ENCODE measurements around the gene ACYP1.

Gene ACYP1

DNA sequence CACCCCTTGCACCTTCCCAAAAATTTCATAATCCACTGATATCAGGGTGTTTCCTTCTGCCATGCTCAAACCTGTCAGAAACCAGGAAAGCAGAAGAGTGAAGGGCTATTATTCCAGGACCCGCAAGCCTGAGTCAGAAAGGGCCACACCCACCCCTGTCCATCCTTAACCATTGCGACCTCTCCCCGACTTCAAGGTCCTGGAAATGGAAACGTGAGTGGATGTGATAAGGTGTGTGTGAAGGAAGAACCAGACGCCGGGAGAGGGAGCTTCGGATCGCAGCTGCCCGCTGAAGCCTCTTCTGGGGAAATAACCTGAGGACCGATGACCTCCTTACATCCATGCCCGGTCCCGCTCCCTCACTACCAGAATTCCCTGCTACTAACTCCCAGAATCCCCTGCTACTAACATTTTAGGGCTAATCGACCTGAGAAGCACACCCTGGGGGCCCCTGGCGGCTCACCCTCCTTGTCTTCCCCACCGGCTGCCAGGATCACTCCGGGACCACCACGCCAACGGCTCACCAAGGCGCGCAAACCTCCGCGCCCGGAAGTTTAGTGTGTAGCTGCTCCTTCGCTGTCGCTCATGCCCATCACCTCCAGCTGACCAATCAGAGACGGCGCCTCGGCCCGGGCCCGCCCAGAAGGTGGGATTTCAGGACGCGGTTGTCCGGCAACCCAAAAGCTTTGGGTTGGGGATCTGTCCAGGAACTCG, at the start of gene ACYP1:
Gene ACYP1 (minus strand): TSS at position 534 of the 714 bp plus-strand sequence. CDS start 471 bp downstream, at position 63.
- in situ Hi-C loops (cut with MboI; ENCODE audit: low pct_unique_long_range_greater_than_20kb, low sequenced_read_pairs, unreplicated experiment), result no loop called here
- DNase-seq (ENCODE audit: low spot score), result peak; percentile 90
- TF ChIP-seq, protein P1, sequence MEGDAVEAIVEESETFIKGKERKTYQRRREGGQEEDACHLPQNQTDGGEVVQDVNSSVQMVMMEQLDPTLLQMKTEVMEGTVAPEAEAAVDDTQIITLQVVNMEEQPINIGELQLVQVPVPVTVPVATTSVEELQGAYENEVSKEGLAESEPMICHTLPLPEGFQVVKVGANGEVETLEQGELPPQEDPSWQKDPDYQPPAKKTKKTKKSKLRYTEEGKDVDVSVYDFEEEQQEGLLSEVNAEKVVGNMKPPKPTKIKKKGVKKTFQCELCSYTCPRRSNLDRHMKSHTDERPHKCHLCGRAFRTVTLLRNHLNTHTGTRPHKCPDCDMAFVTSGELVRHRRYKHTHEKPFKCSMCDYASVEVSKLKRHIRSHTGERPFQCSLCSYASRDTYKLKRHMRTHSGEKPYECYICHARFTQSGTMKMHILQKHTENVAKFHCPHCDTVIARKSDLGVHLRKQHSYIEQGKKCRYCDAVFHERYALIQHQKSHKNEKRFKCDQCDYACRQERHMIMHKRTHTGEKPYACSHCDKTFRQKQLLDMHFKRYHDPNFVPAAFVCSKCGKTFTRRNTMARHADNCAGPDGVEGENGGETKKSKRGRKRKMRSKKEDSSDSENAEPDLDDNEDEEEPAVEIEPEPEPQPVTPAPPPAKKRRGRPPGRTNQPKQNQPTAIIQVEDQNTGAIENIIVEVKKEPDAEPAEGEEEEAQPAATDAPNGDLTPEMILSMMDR (IDR thresholded peaks at IDR 0.05; ENCODE audit: extremely low read depth, insufficient read depth, missing control alignments), result no peak

DNA sequence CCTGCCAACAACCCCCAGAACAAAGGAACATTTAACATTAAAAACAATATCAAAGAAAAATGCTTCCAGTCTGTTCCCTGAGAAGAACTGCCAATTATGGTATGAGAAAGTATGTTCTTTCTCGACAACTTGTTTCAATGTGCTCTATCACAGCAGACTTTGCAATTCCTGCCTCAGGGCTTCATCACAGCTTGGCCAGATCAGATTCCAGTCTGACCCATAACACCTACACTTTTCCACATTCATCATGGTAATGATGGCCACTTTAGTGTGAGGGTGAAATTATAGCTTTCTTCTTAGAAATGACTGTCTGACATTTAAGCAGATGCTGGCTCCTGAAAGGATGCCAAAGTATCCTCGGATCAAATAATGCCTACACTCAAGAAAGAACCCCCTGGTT, 46.1 kb upstream of the ACYP1 start:
- TF ChIP-seq, protein P1 (IDR thresholded peaks at IDR 0.05; ENCODE audit: extremely low read depth, insufficient read depth, missing control alignments), result no peak
- in situ Hi-C loops (cut with MboI; ENCODE audit: low pct_unique_long_range_greater_than_20kb, low sequenced_read_pairs, unreplicated experiment), result no loop called here
- no peak for DNase-seq (ENCODE audit: low spot score)

DNA sequence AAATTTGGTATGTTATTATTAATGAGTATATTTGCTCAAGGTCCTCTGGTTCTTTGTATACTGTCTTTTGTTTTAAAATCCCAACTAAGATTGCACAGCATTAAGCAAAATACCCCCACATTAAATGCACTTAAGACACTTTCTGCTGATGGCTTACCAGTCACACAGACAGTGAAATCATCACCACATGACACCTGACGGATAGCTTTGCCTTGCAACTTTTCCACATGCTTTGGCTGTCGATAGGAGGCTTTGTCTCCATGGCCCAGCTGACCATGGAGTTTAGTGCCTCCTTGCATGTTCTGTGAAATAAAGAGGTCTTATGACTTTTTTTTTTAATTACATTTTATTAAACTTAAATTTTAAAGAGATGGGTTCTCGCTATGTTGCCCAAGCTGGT, 43.4 kb upstream of the ACYP1 start:
- TF ChIP-seq, protein P1 (IDR thresholded peaks at IDR 0.05; ENCODE audit: extremely low read depth, insufficient read depth, missing control alignments), result no peak
- in situ Hi-C loops (cut with MboI; ENCODE audit: low pct_unique_long_range_greater_than_20kb, low sequenced_read_pairs, unreplicated experiment), result no loop called here

DNA sequence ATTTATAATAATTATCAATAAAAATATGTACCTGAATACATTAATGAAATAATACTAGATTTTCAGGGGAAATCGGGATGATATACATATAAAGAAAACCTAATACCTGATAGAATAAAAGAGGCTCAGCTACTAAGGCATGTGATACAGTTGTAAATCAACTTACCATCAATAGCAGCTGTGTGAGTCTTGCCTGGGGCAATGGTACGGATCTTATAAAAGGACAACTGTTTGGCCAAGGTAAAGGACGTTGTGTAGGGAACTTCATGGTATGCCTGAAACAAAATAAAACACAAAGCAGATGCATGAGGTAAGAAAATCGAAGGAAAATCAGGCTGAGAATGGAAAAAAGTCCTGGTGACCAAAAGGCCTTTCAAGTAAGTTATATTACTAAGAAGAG, 37.7 kb upstream of the ACYP1 start:
- TF ChIP-seq, protein P1 (IDR thresholded peaks at IDR 0.05; ENCODE audit: extremely low read depth, insufficient read depth, missing control alignments), result no peak
- in situ Hi-C loops (cut with MboI; ENCODE audit: low pct_unique_long_range_greater_than_20kb, low sequenced_read_pairs, unreplicated experiment), result no loop called here
- no peak for DNase-seq (ENCODE audit: low spot score)

More for the DNA sequence above, 43.4 kb upstream of the ACYP1 start:
- DNase-seq (ENCODE audit: low spot score), result no peak

DNA sequence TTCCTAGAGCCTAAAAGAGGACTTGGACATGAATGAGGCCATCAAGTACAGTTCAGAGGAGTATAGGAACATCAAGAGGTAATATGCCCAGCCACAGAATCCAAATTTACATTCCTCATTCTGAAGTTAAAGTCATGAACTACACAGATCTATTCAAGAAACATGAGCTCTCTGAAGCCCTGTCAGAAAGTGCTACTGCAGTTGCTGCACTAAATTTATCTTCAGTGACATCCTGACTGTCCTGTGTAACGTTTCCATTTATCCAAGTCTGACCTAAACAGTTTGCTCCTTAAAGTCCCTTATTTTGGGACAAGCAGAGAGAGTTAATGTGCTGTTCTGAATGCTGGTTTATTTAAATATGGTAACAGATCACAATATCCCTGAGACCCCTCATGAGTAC, 34.9 kb upstream of the ACYP1 start:
- DNase-seq (ENCODE audit: low spot score), result no peak
- in situ Hi-C loops (cut with MboI; ENCODE audit: low pct_unique_long_range_greater_than_20kb, low sequenced_read_pairs, unreplicated experiment), result loop anchor here (25.0 kb wide), 1 partner anchor 236 kb away; no protein-coding TSS in a partner anchor
- TF ChIP-seq, protein P1 (IDR thresholded peaks at IDR 0.05; ENCODE audit: extremely low read depth, insufficient read depth, missing control alignments), result no peak

DNA sequence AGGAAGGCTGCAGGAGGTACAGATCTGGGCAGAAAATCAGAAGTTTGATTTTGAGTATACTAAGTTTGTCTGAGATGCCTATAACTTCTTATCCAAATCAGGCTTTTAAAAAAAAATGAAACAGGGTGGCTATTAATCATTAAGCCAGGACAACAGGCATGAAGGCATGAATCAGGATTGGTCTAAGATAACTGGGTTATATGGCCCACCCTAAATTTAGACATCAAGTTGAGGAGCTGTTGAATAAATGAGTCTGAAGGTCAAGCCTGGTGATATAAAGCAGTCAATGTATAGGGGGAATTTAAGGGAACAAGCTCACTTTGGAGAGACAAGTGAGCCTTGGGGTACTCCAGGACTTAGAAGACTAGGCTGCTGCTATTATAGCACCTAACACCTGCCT, 34.4 kb upstream of the ACYP1 start:
- TF ChIP-seq, protein P1 (IDR thresholded peaks at IDR 0.05; ENCODE audit: extremely low read depth, insufficient read depth, missing control alignments), result no peak
- no peak for DNase-seq (ENCODE audit: low spot score)
- in situ Hi-C loops (cut with MboI; ENCODE audit: low pct_unique_long_range_greater_than_20kb, low sequenced_read_pairs, unreplicated experiment), result loop anchor here (25.0 kb wide), 1 partner anchor 236 kb away; no protein-coding TSS in a partner anchor
